ENCODE measurements around the gene KCNK6.
A peak's percentile ranks its signal among the peaks of the same experiment; 100 is the strongest.

KCNK6 gene

GRCh38 chr19:38320969-38321339, 1.3 kb downstream of the KCNK6 start:
- peaks cover 6% of the 10 kb centered on the region; the same call in 1 of the 2 replicates for H3F3A ChIP-seq (ENCODE audit: low read depth)
- H3K27me3 ChIP-seq (ENCODE audit: insufficient read depth, low read length, poor library complexity, severe bottlenecking) = no peaks in the 10 kb centered on the region
- H3K9me2 ChIP-seq (replicated peaks; ENCODE audit: low read depth, low read length) = no peaks in the 10 kb centered on the region
- no peaks in the 10 kb centered on the region for H4K20me1 ChIP-seq (ENCODE audit: insufficient read depth, low read length, poor library complexity, severe bottlenecking)
- peaks cover 51% of the 10 kb centered on the region for H3K4me1 ChIP-seq (ENCODE audit: insufficient read depth, low read length, poor library complexity, severe bottlenecking)
- peaks cover 33% of the 10 kb centered on the region; the same call in 1 of the 2 replicates for H3K79me2 ChIP-seq (ENCODE audit: insufficient read depth, low read length)
- no peak overlapping the region for H2AFZ ChIP-seq (ENCODE audit: low read length)
- H3K4me2 ChIP-seq (ENCODE audit: low read depth, low read length, poor library complexity, severe bottlenecking) = peak overlapping the region; percentile 79
- TF ChIP-seq CTCF (conservative IDR thresholded peaks at IDR 0.05; ENCODE audit: low read length) (no peak), EZH2phosphoT487 (IDR thresholded peaks at IDR 0.05; ENCODE audit: borderline replicate concordance) (no peak)
- H3K9ac ChIP-seq (ENCODE audit: low read depth, low read length, poor library complexity, severe bottlenecking) = peak overlapping the region; percentile 68
- H3K9me3 ChIP-seq (ENCODE audit: insufficient read depth, low read depth, low read length) = no peaks in the 10 kb centered on the region
- peak overlapping the region; percentile 81 for H3K4me3 ChIP-seq (ENCODE audit: low read length, poor library complexity, severe bottlenecking)
- no peaks in the 10 kb centered on the region for H3K36me3 ChIP-seq (ENCODE audit: insufficient read depth, low read length)

DNA sequence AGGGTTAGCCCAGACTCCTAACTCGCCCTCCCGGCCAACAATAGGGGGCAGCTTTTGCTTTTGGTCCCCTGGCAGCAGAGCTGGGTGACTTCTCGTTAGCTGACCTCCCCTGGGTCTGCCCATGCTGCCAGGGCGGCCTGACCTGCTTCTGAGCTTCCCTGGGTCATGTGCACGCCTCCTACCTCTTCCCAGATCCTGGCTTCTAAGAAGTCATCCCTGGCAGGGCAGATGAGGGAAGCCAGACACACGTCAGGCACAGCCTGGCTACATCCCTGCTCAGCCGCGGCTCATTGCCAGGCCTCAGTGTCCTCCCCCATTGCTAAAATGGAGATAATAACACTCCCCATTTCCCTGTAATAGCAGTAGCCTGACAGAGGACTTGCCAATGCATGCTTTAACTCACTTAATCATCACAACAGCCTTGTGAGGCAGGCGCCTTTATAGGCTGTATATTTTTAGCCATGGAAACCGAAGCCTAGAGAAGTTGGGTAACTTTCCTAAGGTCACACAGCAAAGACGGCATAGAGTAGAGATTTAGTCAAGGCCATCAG, 2.1 kb downstream of the KCNK6 start:
- H3K9me2 ChIP-seq (replicated peaks; ENCODE audit: low read depth, low read length) = no peaks in the 10 kb centered on the region
- H3K9ac ChIP-seq (ENCODE audit: low read depth, low read length, poor library complexity, severe bottlenecking) = peak overlapping the region; percentile 68
- H3K36me3 ChIP-seq (ENCODE audit: insufficient read depth, low read length) = no peaks in the 10 kb centered on the region; the same call in 1 of the 2 replicates
- no peaks in the 10 kb centered on the region for H4K20me1 ChIP-seq (ENCODE audit: insufficient read depth, low read length, poor library complexity, severe bottlenecking)
- H3F3A ChIP-seq (ENCODE audit: low read depth) = 0 out of 2 replicates have a peak, but pooled peaks cover 1% of the 10 kb centered on the region
- no peaks in the 10 kb centered on the region for H3K27me3 ChIP-seq (ENCODE audit: insufficient read depth, low read length, poor library complexity, severe bottlenecking)
- no peak overlapping the region for H2AFZ ChIP-seq (ENCODE audit: low read length)
- H3K9me3 ChIP-seq (ENCODE audit: insufficient read depth, low read depth, low read length) = no peaks in the 10 kb centered on the region
- TF ChIP-seq EZH2phosphoT487 (IDR thresholded peaks at IDR 0.05; ENCODE audit: borderline replicate concordance) (no peak), CTCF (conservative IDR thresholded peaks at IDR 0.05; ENCODE audit: low read length) (0 out of 2 replicates have a peak, but pooled peaks have one; percentile 25)
- peaks cover 33% of the 10 kb centered on the region; the same call in 1 of the 2 replicates for H3K79me2 ChIP-seq (ENCODE audit: insufficient read depth, low read length)
- peak overlapping the region; percentile 79 for H3K4me2 ChIP-seq (ENCODE audit: low read depth, low read length, poor library complexity, severe bottlenecking)
- peak overlapping the region; percentile 81 for H3K4me3 ChIP-seq (ENCODE audit: low read length, poor library complexity, severe bottlenecking)
- H3K4me1 ChIP-seq (ENCODE audit: insufficient read depth, low read length, poor library complexity, severe bottlenecking) = peaks cover 45% of the 10 kb centered on the region

- peaks cover 11% of the 10 kb centered on the region; the same call in 1 of the 2 replicates for H3K36me3 ChIP-seq (ENCODE audit: insufficient read depth, low read length)
- TF ChIP-seq EZH2phosphoT487 (IDR thresholded peaks at IDR 0.05; ENCODE audit: borderline replicate concordance) (no peak), CTCF (conservative IDR thresholded peaks at IDR 0.05; ENCODE audit: low read length) (no peak)
- no peak overlapping the region for H3K9ac ChIP-seq (ENCODE audit: low read depth, low read length, poor library complexity, severe bottlenecking)
Observed at GRCh38 chr19:38323291-38323690, 3.6 kb downstream of the KCNK6 start.

More at GRCh38 chr19:38323291-38323690, 3.6 kb downstream of the KCNK6 start:
- Histone ChIP-seq H3K4me1 (ENCODE audit: insufficient read depth, low read length, poor library complexity, severe bottlenecking) (peaks cover 32% of the 10 kb centered on the region), H3K9me3 (ENCODE audit: insufficient read depth, low read depth, low read length) (no peaks in the 10 kb centered on the region), H2AFZ (ENCODE audit: low read length) (no peak overlapping the region), H3K4me3 (ENCODE audit: low read length, poor library complexity, severe bottlenecking) (no peak overlapping the region), H3K79me2 (ENCODE audit: insufficient read depth, low read length) (peaks cover 33% of the 10 kb centered on the region; the same call in 1 of the 2 replicates), H3K4me2 (ENCODE audit: low read depth, low read length, poor library complexity, severe bottlenecking) (no peak overlapping the region), H3K9me2 (replicated peaks; ENCODE audit: low read depth, low read length) (no peaks in the 10 kb centered on the region), H3F3A (ENCODE audit: low read depth) (no peaks in the 10 kb centered on the region), H4K20me1 (ENCODE audit: insufficient read depth, low read length, poor library complexity, severe bottlenecking) (no peaks in the 10 kb centered on the region), H3K27me3 (ENCODE audit: insufficient read depth, low read length, poor library complexity, severe bottlenecking) (no peaks in the 10 kb centered on the region)
